GM19324 (cell line): ENCODE results near the gene CAPZA2.
A peak's percentile ranks its signal among the peaks of the same experiment; 100 is the strongest.
"Not testable (repeated sequence)": the region's sequence is repeated elsewhere in the genome, so short reads cannot be mapped to it uniquely, and the experiment has no call there.

Experiments used
- ATAC-seq: cut with Tn5 transposase; IDR thresholded peaks from one replicate; pipeline ENCODE4 v1.9.1; 2021; ENCODE audit warnings: mild to moderate bottlenecking, moderate library complexity; ENCODE audit not compliant: unreplicated experiment, low FRiP score

Gene CAPZA2

GRCh38 chr7:116952635-116953371, 90.4 kb downstream of the CAPZA2 start:
- peak; percentile 29 for ATAC-seq

GRCh38 chr7:116953372-116953905, 91.1 kb downstream of the CAPZA2 start, which contains the start of gene ST7:
TSS of gene ST7 (plus strand) at chr7:116953501. CDS start at chr7:116953541, 40 bp downstream.
- ATAC-seq = peak; percentile 62

DNA sequence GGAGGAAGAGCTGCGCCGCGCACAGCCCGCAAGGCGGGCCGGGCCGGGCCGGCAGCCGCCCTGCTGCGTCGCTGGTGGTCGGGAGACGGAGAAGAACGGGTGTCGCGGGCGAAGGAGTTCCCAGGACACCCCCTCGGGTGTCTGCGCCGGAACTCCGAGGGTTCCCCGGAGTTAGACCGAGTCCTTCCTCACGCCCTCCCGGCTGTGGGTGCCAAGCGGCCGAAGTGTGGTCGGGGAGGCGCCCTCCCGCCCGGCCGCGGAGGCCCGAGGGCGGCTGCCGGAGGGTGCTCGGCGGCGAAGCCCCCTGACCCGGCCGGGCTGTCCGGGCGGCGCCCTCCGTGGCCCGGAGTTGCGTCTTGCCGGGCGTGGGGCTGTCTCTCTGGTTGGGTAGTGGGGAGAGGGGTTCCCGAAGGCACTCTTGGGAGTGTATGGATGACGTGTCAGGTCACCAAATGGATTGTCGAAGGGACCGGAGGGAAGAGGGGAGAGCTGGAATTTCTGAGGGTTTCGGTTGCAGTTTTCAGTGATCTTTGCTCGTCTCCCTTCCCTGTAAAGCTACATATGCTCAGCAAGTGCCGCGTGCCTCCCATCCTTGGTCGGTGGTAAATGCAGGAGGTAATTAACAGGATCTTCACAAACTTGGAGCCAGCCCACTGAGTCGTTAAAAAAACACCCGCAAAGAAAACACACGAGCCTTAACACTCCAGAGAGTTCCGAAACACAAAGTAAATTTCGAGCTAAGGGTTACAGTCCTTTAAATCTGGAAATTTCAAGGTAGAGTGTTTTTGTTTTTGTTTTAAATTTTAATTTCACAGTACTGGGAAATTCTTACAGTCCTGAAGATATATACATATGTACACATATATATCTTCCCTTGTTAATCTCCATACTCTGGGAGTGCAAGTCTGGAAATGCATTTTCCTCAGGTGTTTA, 91.8 kb downstream of the CAPZA2 start:
- ATAC-seq = peak; percentile 32

DNA sequence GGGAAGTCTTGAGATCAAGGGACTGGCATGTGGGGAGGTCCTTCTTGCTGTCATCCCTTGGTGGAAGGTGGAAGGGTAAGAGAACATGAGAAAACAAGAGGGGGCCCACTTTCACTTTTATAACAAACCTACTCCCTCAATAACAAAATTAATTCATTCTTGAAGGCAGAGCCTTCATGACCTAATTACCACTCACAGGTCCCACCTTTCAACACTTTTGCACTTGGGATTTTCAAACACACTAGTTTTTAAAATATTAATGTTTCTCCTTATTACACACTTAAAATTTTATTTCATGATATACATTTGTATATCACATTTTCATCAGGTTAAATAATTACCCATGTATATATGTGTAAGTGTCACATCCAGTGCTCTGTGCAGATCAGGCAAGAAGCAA, 93.0 kb downstream of the CAPZA2 start:
- ATAC-seq = no peak

GRCh38 chr7:116955801-116956476, 93.6 kb downstream of the CAPZA2 start:
- peak; percentile 34 for ATAC-seq

- no peak for ATAC-seq
These were observed 94.1 kb downstream of the CAPZA2 start for GRCh38 chr7:116956477-116956804.

- peak; percentile 37 for ATAC-seq
These were observed 95.5 kb downstream of the CAPZA2 start for GRCh38 chr7:116957874-116958273.

DNA sequence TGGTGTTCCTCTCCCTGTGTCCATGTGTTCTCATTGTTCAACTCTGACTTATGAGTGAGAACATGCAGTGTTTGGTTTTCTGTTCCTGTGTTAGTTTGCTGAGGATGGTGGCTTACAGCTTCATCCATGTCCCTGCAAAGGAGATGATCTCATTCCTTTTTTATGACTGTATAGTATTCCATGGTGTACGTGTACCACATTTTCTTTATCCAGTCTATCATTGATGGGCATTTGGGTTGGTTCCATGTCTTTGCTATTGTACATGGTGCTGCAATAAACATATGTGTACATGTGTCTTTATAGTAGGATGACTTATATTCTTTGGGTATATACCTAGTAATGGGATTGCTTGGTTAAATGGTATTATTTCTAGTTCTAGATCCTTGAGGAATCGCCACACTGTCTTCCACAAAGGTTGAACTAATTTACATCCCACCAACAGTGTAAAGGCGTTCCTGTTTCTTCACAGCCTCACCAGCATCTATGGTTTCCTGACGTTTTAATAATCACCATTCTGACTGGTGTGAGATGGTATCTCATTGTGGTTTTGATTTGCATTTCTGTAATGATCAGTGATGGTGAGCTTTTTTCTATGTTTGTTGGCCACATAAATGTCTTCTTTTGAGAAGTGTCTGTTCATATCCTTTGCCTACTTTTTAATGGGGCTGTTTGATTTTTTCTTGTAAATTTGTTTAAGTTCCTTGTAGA, 99.7 kb downstream of the CAPZA2 start:
- ATAC-seq = not testable (repeated sequence)

GRCh38 chr7:116963234-116963633, 100.8 kb downstream of the CAPZA2 start:
- ATAC-seq = no peak

DNA sequence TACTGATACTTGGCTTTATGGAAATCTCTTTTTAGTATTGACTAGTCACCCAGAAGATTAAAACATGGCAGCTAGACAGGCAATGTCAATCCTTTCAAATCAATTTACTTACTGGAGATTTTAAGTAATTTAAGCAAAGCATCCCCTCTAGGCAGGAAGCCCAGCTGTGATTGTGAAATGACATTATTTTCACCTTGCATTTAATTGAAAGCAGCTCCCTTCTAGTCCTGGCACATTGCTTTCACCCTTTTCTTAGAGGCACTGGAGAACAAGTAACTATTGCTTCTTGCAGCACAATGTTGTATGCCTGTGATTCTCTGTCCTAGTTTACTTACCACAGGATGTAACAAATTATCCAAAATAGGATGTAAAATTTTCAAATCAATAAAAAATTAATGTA, 104.2 kb downstream of the CAPZA2 start:
- no peak for ATAC-seq

GRCh38 chr7:116967254-116967922, 105.0 kb downstream of the CAPZA2 start:
- ATAC-seq = no peak

DNA sequence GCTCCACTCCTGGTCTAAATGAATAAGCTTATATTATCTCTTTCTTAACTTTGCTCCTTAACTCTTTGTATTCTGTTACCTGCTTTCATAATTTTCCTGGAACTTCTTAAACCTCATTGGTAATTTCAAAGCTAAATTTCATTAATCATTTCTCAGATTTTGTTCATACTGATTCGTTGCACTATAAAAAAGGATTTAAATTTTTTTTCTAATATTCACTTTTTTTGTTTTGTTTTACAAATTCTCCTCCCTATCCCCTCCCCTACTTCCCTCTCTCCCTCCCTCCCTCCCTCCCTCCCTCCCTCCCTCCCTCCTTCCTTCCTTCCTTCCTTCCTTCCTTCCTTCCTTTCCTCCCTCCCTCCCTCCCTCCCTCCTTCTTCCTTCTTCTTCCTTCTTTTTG, 105.6 kb downstream of the CAPZA2 start:
- ATAC-seq = no peak

DNA sequence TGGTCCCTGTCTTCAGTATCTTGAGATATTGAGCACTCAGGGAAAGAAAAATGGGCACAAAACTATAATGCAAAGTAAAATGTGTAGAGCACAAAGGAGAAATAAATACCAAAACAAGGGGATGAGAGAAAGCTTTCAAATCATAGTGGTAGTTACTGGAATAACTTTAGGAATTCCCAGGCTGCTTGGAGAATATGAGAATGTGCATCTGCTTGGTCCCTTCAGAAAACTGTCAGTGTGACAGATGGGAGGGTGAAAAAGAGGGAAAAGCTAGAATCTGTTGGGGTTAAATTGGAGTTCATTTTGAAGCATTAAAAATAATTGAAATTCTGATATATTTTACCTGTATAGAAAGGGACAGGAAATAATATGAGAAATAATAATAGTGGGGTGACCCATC, 106.2 kb downstream of the CAPZA2 start:
- ATAC-seq = no peak

GRCh38 chr7:116969371-116969902, 107.0 kb downstream of the CAPZA2 start:
- ATAC-seq = no peak

DNA sequence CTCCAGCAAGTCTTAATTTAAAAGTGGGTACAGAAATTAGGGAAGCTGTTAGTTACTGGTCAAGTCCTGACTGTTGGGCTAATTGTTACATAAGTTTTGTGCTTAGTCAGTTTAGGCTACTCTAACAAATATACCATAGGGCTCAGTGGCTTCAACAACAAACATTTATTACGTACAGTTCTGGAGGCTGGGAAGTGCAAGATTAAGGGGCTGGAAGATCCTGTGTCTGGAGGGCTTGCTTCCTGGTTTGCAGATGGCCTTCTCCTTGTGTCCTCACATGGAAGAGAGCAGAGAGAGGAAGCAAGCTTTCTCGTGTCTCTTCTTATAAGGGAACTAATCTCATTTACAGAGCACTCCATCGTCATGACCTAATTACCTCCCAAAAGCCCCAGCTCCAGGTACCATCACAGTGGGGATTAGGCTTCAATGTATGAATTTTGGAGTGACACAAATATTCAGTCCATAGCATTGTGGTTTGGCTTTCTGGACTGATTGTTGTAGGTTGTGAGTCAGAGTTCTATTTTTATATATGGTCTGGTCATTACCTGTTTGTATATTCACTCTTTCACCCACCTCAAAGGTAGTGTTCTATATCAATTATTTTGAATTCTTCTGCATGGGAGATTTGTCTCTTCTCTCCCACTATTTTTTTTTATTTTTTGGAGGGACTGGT, 108.0 kb downstream of the CAPZA2 start:
- no peak for ATAC-seq

DNA sequence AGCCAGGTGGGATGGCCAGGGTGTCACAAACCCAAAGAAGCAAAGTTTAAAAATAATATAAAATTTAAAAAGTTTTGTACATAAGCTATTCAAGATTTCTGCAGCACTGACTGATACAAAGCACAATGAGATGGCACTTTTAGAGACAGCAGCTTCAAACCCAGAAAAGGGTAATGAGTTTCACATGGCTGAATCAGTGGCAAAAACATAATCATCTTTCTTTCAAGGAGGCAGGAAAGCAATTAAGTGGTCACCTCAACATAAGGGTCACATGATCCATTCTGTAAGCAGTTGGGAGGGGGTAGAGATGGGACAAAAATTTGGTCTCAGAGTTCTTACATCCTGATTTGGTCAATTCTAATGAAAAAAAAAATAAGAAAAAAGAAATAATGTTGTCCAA, 108.8 kb downstream of the CAPZA2 start:
- ATAC-seq = not testable (repeated sequence)
